HG03196 (cell line): ENCODE data around the gene CX3CR1.
"Not testable (repeated sequence)": the region's sequence is repeated elsewhere in the genome, so short reads cannot be mapped to it uniquely, and the experiment has no call there.

Source experiments
- ATAC-seq: cut with Tn5 transposase; IDR thresholded peaks from one replicate; pipeline ENCODE4 v1.9.1; 2021; ENCODE audit not compliant: unreplicated experiment

Gene CX3CR1, protein sequence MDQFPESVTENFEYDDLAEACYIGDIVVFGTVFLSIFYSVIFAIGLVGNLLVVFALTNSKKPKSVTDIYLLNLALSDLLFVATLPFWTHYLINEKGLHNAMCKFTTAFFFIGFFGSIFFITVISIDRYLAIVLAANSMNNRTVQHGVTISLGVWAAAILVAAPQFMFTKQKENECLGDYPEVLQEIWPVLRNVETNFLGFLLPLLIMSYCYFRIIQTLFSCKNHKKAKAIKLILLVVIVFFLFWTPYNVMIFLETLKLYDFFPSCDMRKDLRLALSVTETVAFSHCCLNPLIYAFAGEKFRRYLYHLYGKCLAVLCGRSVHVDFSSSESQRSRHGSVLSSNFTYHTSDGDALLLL

DNA sequence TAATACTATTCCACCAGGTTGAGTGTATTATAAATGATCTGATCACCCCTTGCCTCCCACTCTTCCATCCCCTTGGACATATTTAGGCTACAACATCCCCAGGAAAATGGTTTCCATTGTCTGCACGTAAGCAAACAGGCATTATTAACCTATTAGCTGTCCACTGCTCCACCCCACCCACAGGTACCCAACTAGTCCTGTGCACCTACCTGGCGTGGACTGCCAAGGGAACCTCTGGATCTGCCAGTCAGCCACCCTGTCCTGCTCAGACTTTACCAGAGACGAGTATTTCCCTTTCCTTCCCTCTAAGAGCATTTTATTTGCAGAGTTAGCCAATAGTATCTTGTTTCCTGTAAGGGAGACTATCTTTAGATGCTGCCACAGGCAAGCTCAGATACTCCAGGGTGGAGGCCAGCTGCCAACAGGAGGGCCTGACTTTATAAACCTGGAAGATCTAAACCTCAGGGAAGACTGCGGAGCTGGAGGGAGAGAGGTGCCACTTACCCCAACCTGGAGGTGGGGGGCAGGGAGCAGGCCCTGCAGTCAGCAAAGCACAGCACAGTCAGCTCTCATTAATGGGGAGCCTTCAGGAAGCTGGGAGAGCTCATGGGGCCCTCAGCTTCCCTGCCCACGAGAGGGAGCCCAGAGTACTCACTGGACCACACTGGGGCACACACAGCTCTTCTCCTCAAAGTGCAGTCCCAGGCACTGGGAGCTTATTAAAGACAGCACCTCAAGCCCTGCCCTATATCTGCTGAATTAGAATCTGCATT is at the start of gene CX3CR1:
TSS of gene CX3CR1 (minus strand) at position 292 of the 773 bp plus-strand sequence. CDS start 13,527 bp downstream, outside the sequence.
- no peak for ATAC-seq

DNA sequence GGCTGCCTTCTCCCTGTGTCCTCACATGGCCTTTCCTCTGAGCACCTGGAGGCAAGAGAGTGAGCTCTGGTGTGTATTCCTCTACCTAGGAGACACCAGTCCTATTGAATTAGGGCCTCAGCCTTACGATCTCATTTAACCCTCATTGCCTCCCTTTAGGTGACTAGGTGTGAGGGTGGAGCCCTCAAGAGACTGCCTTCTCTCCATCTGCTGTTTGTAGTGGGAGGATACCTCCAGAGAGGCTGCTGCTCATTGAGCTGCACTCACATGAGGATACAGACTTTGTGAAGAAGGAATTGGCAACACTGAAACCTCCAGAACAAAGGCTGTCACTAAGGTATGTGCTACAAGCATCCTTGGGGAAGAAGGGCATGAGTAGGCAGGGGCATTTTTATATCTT is 49.7 kb upstream of the CX3CR1 start, which contains the start of gene CCR8:
TSS of gene CCR8 (plus strand) at position 217 of the 400 bp plus-strand sequence. CDS start 2,623 bp downstream, outside the sequence.
- no peak for ATAC-seq

- peak; percentile 62 for ATAC-seq
Measured at GRCh38 chr3:39327746-39328349, 48.0 kb upstream of the CX3CR1 start.

GRCh38 chr3:39327053-39327745 is 47.4 kb upstream of the CX3CR1 start:
- ATAC-seq: no peak

DNA sequence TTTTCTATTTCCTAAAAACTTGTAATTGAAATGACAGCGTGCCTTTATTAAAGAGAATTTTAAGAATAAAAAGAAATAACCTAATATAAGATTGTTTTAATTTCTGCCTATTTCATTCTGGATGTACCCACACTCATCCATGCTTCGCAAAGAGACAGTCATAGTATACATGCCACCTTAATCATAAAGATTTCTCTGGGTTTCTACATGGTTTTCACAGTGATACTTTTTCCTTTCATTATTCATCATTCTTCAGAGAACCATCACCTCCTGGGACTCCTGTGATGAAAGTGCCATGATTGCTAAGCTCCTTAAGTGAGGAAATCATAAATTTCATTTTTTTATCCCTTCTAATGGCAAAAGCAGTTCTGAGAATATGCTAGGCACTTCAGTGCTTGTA is 45.4 kb upstream of the CX3CR1 start:
- no peak for ATAC-seq

DNA sequence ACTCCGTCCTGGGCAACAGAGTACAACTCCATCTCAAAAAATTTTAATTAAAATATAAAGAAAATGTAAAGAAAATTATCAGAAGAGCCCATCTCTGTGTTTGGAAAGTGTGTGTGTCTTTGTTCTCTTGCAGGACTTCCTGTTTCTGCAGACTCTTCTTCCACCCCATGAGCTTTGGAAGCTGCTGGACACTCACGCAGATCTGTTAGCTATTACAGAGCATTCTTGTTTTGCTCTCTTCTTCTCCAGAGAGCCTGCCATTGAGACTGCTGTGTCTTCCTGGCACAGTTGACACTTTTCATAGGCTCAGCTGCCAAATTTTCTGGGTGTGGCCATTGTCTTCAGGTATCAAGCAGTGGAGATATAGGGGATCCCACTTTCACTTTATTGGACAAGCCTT is 43.7 kb upstream of the CX3CR1 start:
- no peak for ATAC-seq

- no peak for ATAC-seq
Measured at GRCh38 chr3:39322936-39323335, 43.1 kb upstream of the CX3CR1 start.

- ATAC-seq: not testable (repeated sequence)
Measured at GRCh38 chr3:39322209-39322715, 42.4 kb upstream of the CX3CR1 start.

GRCh38 chr3:39321574-39321983 is 41.7 kb upstream of the CX3CR1 start:
- ATAC-seq: not testable (repeated sequence)

GRCh38 chr3:39319249-39319648 is 39.4 kb upstream of the CX3CR1 start:
- ATAC-seq: no peak

- ATAC-seq: no peak
Measured at GRCh38 chr3:39318301-39318700, 38.5 kb upstream of the CX3CR1 start.

DNA sequence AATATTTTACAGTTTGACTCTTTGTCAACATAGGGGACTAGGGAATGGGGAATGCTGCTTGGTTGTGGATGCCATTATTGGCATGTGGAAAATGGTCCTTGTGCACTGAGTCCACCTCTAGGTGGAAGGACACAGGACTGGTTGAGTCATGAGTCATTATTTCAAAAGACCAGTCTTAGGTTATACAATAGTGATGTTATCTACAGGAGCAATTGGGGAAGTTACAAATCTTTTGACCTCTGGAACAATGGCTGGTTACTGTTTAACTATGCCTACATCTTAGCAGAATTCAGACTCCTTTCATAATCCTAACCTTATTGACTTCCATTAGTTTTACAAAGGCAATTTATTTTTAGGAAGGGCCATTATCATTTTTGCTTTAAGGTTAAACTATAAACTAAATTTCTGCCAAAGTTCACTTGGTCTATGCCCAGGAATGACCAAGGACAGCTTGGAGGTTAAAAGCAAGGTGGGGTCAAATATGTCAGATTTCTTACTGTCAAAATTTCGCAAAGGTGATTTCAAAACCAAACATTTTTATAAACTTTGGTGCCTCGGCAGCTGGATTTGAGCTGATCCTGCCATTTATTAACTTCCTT is 37.8 kb upstream of the CX3CR1 start:
- ATAC-seq: no peak

GRCh38 chr3:39315420-39315819 is 35.6 kb upstream of the CX3CR1 start:
- no peak for ATAC-seq

- no peak for ATAC-seq
Measured at GRCh38 chr3:39313289-39313688, 33.5 kb upstream of the CX3CR1 start.

DNA sequence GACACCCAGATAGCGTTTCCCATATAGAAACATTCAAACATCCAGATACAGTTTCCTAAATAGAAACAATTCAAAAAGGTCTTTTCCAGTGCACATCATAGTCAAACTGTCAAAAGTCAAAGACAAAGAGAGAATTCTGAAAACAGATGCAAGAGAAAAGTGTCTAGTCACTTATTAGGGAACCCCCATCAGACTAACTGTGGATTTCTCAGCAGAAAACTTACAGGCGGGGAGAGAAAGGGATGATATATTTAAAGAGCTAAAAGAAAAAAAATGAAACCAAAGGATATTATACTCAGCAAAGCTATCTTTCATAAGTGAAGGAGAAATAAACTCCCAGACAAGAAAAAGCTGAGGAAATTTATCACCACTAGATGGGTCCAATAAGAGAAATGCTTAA is 22.3 kb upstream of the CX3CR1 start:
- no peak for ATAC-seq

DNA sequence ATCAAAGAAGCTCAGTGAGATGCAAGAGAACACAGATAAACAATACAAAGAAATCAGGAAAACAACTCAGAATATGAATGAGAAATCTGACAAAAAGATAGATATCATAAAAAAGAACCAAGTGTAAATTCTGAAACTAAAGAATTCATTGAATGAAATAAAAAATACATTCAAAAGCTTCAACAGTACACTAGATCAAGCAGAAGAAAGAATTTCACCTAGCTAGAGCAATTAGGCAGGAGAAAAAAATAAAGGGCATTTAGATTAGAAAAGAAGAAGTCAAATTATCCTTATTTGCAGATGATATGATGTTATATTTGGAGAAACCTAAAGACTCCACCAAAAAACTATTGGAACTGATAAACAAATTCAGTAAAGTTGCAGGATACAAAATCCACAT is 19.4 kb upstream of the CX3CR1 start:
- no peak for ATAC-seq

DNA sequence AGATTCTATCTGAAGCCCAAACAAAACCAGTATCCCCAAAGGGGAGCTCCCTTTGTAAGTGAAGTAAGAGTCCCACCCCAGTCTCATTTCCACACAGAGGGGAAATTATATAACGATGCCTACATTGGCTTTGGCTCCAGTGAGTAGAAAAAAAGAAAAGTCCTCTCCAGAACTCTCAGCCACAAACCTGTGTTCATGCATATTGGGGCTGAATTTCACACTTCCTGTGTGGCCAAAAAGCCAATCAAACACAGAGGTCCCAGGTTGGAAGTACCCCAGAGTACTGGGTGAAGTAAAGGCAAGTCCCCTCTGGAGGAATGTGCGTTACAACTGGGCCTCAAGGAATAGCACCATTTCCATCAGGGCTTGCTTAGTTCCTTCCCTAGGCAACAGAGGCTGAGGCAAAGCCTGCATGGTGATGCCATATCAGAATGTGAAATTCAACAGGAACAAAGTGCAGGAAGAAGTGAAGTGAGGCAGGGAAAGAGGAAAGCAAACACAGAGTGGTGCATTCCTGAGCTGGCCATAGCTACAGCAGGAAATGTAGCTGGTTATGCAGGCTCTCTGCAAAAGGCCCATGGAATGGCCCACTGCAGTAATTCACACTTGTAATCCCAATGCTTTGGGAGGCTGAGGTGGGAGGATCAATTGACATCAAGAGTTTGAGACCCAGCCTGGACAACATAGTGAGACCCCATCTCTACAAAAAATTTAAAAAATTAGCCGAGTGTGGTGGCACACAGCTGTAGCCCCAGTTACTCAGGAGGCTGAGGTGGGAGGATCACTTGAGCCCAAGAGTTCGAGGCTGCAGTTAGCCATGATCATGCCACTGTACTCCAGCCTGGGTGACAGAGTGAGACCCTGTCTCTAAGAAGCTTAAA is 16.6 kb upstream of the CX3CR1 start:
- no peak for ATAC-seq

GRCh38 chr3:39295184-39295775 is 15.4 kb upstream of the CX3CR1 start:
- ATAC-seq: peak; percentile 85
